WTC11 (cell line): ENCODE measurements around the gene PINK1. TPM values are rescaled to one million over a fixed set of nuclear protein-coding genes. Genes with fewer than 3 reads are reported as not detected.

Experiments used
- ATAC-seq: fragments of 200-7000 bp; cut with Tn5 transposase; 2 replicates; pipeline ENCODE4 v1.10.0; 2021; ENCODE audit warnings: mild to moderate bottlenecking, moderate library complexity
- CTCF ChIA-PET: fragments of 300-600 bp; sonication (Branson Sonifier 250); formaldehyde crosslinking; loops from one replicate; lab custom pipeline; 2021; ENCODE audit warnings: antibody characterized with exemption; lab: Charles Lee
- POLR2A ChIA-PET: fragments of 350-600 bp; sonication (Branson Sonifier 250); formaldehyde crosslinking; loops from one replicate; lab custom pipeline; 2021; ENCODE audit warnings: antibody characterized with exemption; lab: Charles Lee
- DNase-seq: peaks from one replicate; pipeline ENCODE4 v3.0.0; 2021; ENCODE audit warnings: low spot score
- H3K27ac Mint-ChIP-seq: 2 replicates; pipeline ENCODE4 v1.8.0; 2021; ENCODE audit warnings: mixed read lengths
- H3K27me3 Mint-ChIP-seq: 2 replicates; pipeline ENCODE4 v1.8.0; 2021; ENCODE audit warnings: low read depth, mild to moderate bottlenecking, moderate library complexity, mixed read lengths
- H3K36me3 Mint-ChIP-seq: 2 replicates; pipeline ENCODE4 v1.8.0; 2021; ENCODE audit warnings: mixed read lengths
- H3K4me1 Mint-ChIP-seq: 2 replicates; pipeline ENCODE4 v1.8.0; 2022; ENCODE audit warnings: mixed read lengths
- H3K4me3 Mint-ChIP-seq: 2 replicates; pipeline ENCODE4 v1.8.0; 2021; ENCODE audit warnings: mild to moderate bottlenecking, moderate library complexity, mixed read lengths
- H3K9me3 Mint-ChIP-seq: 2 replicates; pipeline ENCODE4 v1.8.0; 2021; ENCODE audit warnings: mixed read lengths
- AR ChIP-seq: fragments of 250-450 bp; sonication (Bioruptor Pico); IDR thresholded peaks from 2 replicates; pipeline ENCODE4 v1.9.0; 2021; ENCODE audit warnings: mild to moderate bottlenecking
- ATF6 ChIP-seq: sonication (generic); formaldehyde crosslinking; IDR thresholded peaks from 2 replicates; pipeline ENCODE4 v1.8.1; 2023; ENCODE audit warnings: mild to moderate bottlenecking, missing genetic modification reagents
- CTCF ChIP-seq: fragments of 200-600 bp; IDR thresholded peaks from 2 replicates; pipeline ENCODE4 v1.8.0; 2022; ENCODE audit warnings: antibody characterized with exemption
- E2F1 ChIP-seq: sonication (generic); formaldehyde crosslinking; IDR thresholded peaks from 2 replicates; pipeline ENCODE4 v1.8.0; 2022; ENCODE audit warnings: mild to moderate bottlenecking, missing genetic modification reagents
- FOXK1 ChIP-seq: sonication (generic); formaldehyde crosslinking; IDR thresholded peaks from 2 replicates; pipeline ENCODE4 v1.8.0; 2022; ENCODE audit warnings: mild to moderate bottlenecking, moderate library complexity, missing genetic modification reagents
- IRF2 ChIP-seq: sonication (generic); formaldehyde crosslinking; IDR thresholded peaks from 2 replicates; pipeline ENCODE4 v1.8.0; 2022; ENCODE audit warnings: low read depth, missing genetic modification reagents, borderline replicate concordance
- NFE2L1 ChIP-seq: sonication (generic); formaldehyde crosslinking; IDR thresholded peaks from 2 replicates; pipeline ENCODE4 v1.8.1; 2023; ENCODE audit warnings: missing genetic modification reagents
- NR3C1 ChIP-seq: sonication (generic); formaldehyde crosslinking; conservative IDR thresholded peaks from 2 replicates; pipeline ENCODE4 v1.8.1; 2023; ENCODE audit warnings: low read depth, mild to moderate bottlenecking, missing genetic modification reagents
- OVOL2 ChIP-seq: fragments of 250-450 bp; sonication (Bioruptor Pico); IDR thresholded peaks from 2 replicates; pipeline ENCODE4 v1.9.0; 2021; ENCODE audit warnings: mild to moderate bottlenecking, borderline replicate concordance
- PREB ChIP-seq: sonication (generic); formaldehyde crosslinking; IDR thresholded peaks from 2 replicates; pipeline ENCODE4 v1.8.1; 2022; ENCODE audit warnings: mild to moderate bottlenecking, missing genetic modification reagents, moderate library complexity, borderline replicate concordance
- RORB ChIP-seq: fragments of 250-450 bp; sonication (Bioruptor Pico); IDR thresholded peaks from 2 replicates; pipeline ENCODE4 v1.9.0; 2021; ENCODE audit warnings: mild to moderate bottlenecking
- TEAD4 ChIP-seq: sonication (generic); formaldehyde crosslinking; IDR thresholded peaks from 2 replicates; pipeline ENCODE4 v1.8.0; 2022; ENCODE audit warnings: mild to moderate bottlenecking, missing genetic modification reagents
- TP53 ChIP-seq: sonication (generic); formaldehyde crosslinking; IDR thresholded peaks from 2 replicates; pipeline ENCODE4 v1.8.1; 2023; ENCODE audit warnings: mild to moderate bottlenecking, missing genetic modification reagents
- ZNF263 ChIP-seq: sonication (generic); formaldehyde crosslinking; IDR thresholded peaks from 2 replicates; pipeline ENCODE4 v1.8.1; 2022; ENCODE audit warnings: low read depth, mild to moderate bottlenecking, moderate library complexity, missing genetic modification reagents
- ZNF425 ChIP-seq: fragments of 250-450 bp; sonication (Bioruptor Pico); conservative IDR thresholded peaks from 2 replicates; pipeline ENCODE4 v1.9.0; 2021; ENCODE audit warnings: mild to moderate bottlenecking
- total RNA-seq: library from RNA; stranded (reverse); gene quantifications from 3 replicates; pipeline ENCODE4 v1.2.3, GENCODE V29; 2021
- TF ChIP-seq, protein P1 (sequence below): sonication (generic); formaldehyde crosslinking; IDR thresholded peaks from 2 replicates; pipeline ENCODE4 v1.8.1; 2023; ENCODE audit warnings: mild to moderate bottlenecking, missing genetic modification reagents, moderate library complexity

PINK1 gene
- total RNA-seq, 1 experiment from 2014 or later = 47.7 TPM

DNA sequence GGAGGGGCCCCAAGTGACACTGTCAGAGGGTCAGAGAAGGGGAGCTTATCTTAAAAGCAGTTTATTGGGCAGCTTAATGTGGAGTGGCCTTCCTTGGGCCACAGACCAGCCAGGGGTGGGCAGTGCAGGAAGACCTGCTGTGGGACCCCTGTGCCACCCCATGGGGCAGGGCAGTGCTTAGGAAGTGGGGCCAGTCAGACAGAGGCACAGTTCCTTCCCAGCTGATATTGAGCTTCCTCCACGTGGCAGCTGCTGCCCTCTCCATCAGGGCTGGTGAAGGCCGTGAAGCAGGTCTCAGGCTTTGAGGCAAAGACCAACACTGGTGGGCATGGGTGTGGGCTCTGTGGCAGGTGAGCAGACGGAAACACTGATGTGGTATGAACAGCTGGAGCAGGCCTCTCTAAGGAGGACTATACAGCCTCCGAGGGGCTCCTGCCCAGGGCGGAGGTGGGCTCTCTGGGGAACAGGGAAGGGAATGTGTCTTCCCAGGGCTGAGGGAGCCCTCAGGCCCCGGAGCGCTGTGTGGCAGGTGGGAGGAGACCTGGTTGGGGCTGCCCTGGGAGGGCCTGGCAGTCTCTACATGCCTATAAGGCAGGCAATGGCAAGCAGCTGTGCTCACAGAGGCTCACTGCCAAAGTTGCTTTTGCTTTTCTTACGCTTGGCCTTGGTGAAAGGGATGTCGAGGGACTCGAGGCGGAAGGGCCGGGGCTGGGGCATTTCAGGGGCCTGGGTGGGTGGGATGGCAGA, 30.9 kb downstream of the PINK1 start:
- ATAC-seq (no peak), DNase-seq (no peak)
- peaks cover 12% of the 10 kb centered on the region for H3K36me3 Mint-ChIP-seq
- H3K9me3 Mint-ChIP-seq = peaks cover 5% of the 10 kb centered on the region
- TF ChIP-seq NFE2L1 (no peak), ZNF425 (no peak), AR (CRISPR knock-in tag) (no peak), IRF2 (CRISPR knock-in tag) (no peak), ATF6 (CRISPR knock-in tag) (no peak), OVOL2 (CRISPR knock-in tag) (no peak), CTCF (no peak), PREB (CRISPR knock-in tag) (no peak), TP53 (CRISPR knock-in tag) (no peak), TEAD4 (CRISPR knock-in tag) (no peak)
- ChIA-PET POLR2A (interaction anchor here (0.9 kb wide), 1 partner anchor 9 kb away, joined by 3 read pairs; no protein-coding TSS in a partner anchor), CTCF (interaction anchor here (1.0 to 1.7 kb wide), 3 partner anchors 30 to 141 kb away, joined by 3 to 7 read pairs (median 5); no protein-coding TSS in a partner anchor)
- peaks cover 22% of the 10 kb centered on the region for H3K4me1 Mint-ChIP-seq
- H3K4me3 Mint-ChIP-seq = no peak overlapping the region
- no peaks in the 10 kb centered on the region for H3K27me3 Mint-ChIP-seq
- H3K27ac Mint-ChIP-seq = no peak overlapping the region

- no peak overlapping the region for H3K27ac Mint-ChIP-seq
- H3K9me3 Mint-ChIP-seq = peaks cover 5% of the 10 kb centered on the region
- CTCF ChIA-PET = interaction anchor here (0.6 to 3.2 kb wide), 6 partner anchors 31 to 530 kb away, joined by 3 to 18 read pairs (median 4); no protein-coding TSS in a partner anchor
- H3K4me3 Mint-ChIP-seq = no peak overlapping the region
- POLR2A ChIA-PET = no interaction called here
- H3K27me3 Mint-ChIP-seq = no peaks in the 10 kb centered on the region
- TF ChIP-seq RORB (CRISPR knock-in tag) (no peak), E2F1 (CRISPR knock-in tag) (no peak), NR3C1 (CRISPR knock-in tag) (no peak), ZNF263 (CRISPR knock-in tag) (no peak), FOXK1 (CRISPR knock-in tag) (no peak)
- TF ChIP-seq, protein P1, sequence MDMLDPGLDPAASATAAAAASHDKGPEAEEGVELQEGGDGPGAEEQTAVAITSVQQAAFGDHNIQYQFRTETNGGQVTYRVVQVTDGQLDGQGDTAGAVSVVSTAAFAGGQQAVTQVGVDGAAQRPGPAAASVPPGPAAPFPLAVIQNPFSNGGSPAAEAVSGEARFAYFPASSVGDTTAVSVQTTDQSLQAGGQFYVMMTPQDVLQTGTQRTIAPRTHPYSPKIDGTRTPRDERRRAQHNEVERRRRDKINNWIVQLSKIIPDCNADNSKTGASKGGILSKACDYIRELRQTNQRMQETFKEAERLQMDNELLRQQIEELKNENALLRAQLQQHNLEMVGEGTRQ (CRISPR knock-in tag) = no peak
- TF ChIP-seq, all 79 proteins: peak for 0
- DNase-seq = no peak
- H3K36me3 Mint-ChIP-seq = peaks cover 5% of the 10 kb centered on the region
- peaks cover 9% of the 10 kb centered on the region for H3K4me1 Mint-ChIP-seq
- no peak for ATAC-seq
Observed at GRCh38 chr1:20665726-20666125, 32.5 kb downstream of the PINK1 start.
